Upper lobe of left lung (tissue), 4 donors: ENCODE measurements around the gene ZNF609.

Source experiments
- EP300 ChIP-seq, 4 donors: sonication (generic); formaldehyde crosslinking; IDR thresholded peaks; one replicate each; pipeline ENCODE4 v1.5.1; 2017; ENCODE audit warnings: antibody characterized with exemption in 4 of 4, control low read depth in 2 of 4
- POLR2A ChIP-seq, 4 donors: fragments of 450-650 bp; IDR thresholded peaks; one replicate each; pipeline ENCODE4 v1.5.1; 2016 to 2017; ENCODE audit warnings: antibody characterized with exemption in 4 of 4, mild to moderate bottlenecking in 2 of 4
- POLR2AphosphoS5 ChIP-seq, 2 donors: sonication (generic); formaldehyde crosslinking; IDR thresholded peaks; one replicate each; pipeline ENCODE4 v1.5.1; 2017; ENCODE audit warnings: antibody characterized with exemption in 2 of 2
- TF ChIP-seq, protein P1 (sequence below), 6 experiments: fragments of 450-650 bp in 4 of 6; fragments of 200-600 bp in 2 of 6; sonication (generic) in 2 of 6; IDR thresholded peaks; one replicate each; pipeline ENCODE4 v1.5.1; 2016 to 2019; ENCODE audit warnings: antibody characterized with exemption in 6 of 6

DNA sequence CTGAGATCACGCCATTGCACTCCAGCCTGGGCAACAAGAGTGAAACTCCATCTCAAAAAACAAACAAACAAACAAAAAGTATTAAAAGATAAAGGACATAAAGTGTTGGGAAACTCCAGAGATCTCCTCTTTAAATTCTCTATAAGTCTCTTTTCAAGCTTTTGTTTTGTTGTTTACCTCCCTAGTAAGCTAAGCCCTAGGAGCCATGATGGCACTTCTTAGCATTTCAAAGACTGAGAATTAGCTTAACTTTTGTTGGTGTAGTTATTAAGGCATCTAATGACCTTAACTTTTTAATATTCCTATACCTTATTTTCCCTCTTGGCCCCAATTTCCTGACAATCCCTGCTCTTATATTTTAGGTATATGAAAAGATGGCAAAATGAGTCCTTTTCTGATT, 157.3 kb downstream of the ZNF609 start:
- TF ChIP-seq POLR2A (IDR thresholded peaks at IDR 0.05) (no peak), POLR2AphosphoS5 (IDR thresholded peaks at IDR 0.05) (no peak), EP300 (IDR thresholded peaks at IDR 0.05) (no peak)
- TF ChIP-seq, protein P1, sequence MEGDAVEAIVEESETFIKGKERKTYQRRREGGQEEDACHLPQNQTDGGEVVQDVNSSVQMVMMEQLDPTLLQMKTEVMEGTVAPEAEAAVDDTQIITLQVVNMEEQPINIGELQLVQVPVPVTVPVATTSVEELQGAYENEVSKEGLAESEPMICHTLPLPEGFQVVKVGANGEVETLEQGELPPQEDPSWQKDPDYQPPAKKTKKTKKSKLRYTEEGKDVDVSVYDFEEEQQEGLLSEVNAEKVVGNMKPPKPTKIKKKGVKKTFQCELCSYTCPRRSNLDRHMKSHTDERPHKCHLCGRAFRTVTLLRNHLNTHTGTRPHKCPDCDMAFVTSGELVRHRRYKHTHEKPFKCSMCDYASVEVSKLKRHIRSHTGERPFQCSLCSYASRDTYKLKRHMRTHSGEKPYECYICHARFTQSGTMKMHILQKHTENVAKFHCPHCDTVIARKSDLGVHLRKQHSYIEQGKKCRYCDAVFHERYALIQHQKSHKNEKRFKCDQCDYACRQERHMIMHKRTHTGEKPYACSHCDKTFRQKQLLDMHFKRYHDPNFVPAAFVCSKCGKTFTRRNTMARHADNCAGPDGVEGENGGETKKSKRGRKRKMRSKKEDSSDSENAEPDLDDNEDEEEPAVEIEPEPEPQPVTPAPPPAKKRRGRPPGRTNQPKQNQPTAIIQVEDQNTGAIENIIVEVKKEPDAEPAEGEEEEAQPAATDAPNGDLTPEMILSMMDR (IDR thresholded peaks at IDR 0.05), result no peak
